DND-41 (cell line): ENCODE measurements around the gene PDE4B.
"Not testable (repeated sequence)": the region's sequence is repeated elsewhere in the genome, so short reads cannot be mapped to it uniquely, and the experiment has no call there.

Experiments used
- ATAC-seq: fragments of 200-7000 bp; cut with Tn5 transposase; 3 replicates; pipeline ENCODE4 v1.9.1; 2021; ENCODE audit warnings: low read depth; ENCODE audit not compliant: insufficient read depth
- DNase-seq: peaks from one replicate; pipeline ENCODE4 v3.0.0-alpha.2; 2020
- H2AFZ ChIP-seq: 2 replicates; pipeline ENCODE4 v1.6.0; 2012; ENCODE audit warnings: low read depth, low read length
- H3K27ac ChIP-seq: 2 replicates; pipeline ENCODE4 v1.5.1; 2012; ENCODE audit warnings: low read length, inconsistent platforms
- H3K27me3 ChIP-seq: fragments of 200-600 bp; sonication (generic); 2 replicates; pipeline ENCODE4 v1.6.0; 2012; ENCODE audit warnings: low read length, mild to moderate bottlenecking, inconsistent platforms; ENCODE audit not compliant: insufficient read depth, poor library complexity
- H3K36me3 ChIP-seq: 2 replicates; pipeline ENCODE4 v1.5.1; 2012; ENCODE audit warnings: low read length, inconsistent platforms; ENCODE audit not compliant: insufficient read depth
- H3K4me1 ChIP-seq: 2 replicates; pipeline ENCODE4 v1.5.1; 2012; ENCODE audit warnings: mild to moderate bottlenecking, low read length; ENCODE audit not compliant: insufficient read depth
- H3K4me2 ChIP-seq: 2 replicates; pipeline ENCODE4 v1.6.0; 2012; ENCODE audit warnings: mild to moderate bottlenecking, moderate library complexity, low read length, inconsistent platforms; ENCODE audit not compliant: insufficient read depth
- H3K4me3 ChIP-seq, 2 experiments: fragments of 200-600 bp in 1 of 2; shearing (Covaris generic) in 1 of 2; 2 replicates each; pipeline ENCODE4 v1.5.1; 2012 to 2016; ENCODE audit warnings: inconsistent platforms in 2 of 2, low read length in 2 of 2, mild to moderate bottlenecking in 2 of 2, low read depth in 1 of 2, moderate library complexity in 1 of 2
- H3K79me2 ChIP-seq: 2 replicates; pipeline ENCODE4 v1.6.0; 2012; ENCODE audit warnings: low read length, inconsistent platforms; ENCODE audit not compliant: insufficient read depth
- H3K9ac ChIP-seq: 2 replicates; pipeline ENCODE4 v1.6.0; 2012; ENCODE audit warnings: low read depth, mild to moderate bottlenecking, inconsistent platforms, low read length, moderate library complexity
- H3K9me3 ChIP-seq: 2 replicates; pipeline ENCODE4 v1.5.1; 2012; ENCODE audit warnings: low read length, moderate library complexity, mild to moderate bottlenecking, inconsistent platforms; ENCODE audit not compliant: insufficient read depth, severe bottlenecking
- H4K20me1 ChIP-seq: 2 replicates; pipeline ENCODE4 v1.6.0; 2012; ENCODE audit warnings: low read length; ENCODE audit not compliant: insufficient read depth
- CTCF ChIP-seq: IDR thresholded peaks from 2 replicates; pipeline ENCODE4 v1.5.1; 2012; ENCODE audit warnings: borderline replicate concordance, low read length, moderate library complexity, mild to moderate bottlenecking; ENCODE audit not compliant: poor library complexity, severe bottlenecking; ENCODE audit errors: extremely low read depth
- EZH2 ChIP-seq: IDR thresholded peaks from 3 replicates; pipeline ENCODE4 v1.6.1; 2012; ENCODE audit warnings: borderline replicate concordance, low read depth, mild to moderate bottlenecking, moderate library complexity, low read length, inconsistent platforms; ENCODE audit not compliant: severe bottlenecking

Gene PDE4B

GRCh38 chr1:65998763-65999583 lies 206.3 kb downstream of the PDE4B start:
- H3K4me1 ChIP-seq: no peaks in the 10 kb centered on the region
- DNase-seq (no peak), ATAC-seq (no peak)
- no peak overlapping the region for H3K4me2 ChIP-seq
- H3K9me3 ChIP-seq: no peaks in the 10 kb centered on the region
- H3K36me3 ChIP-seq: no peaks in the 10 kb centered on the region
- H3K27ac ChIP-seq: no peak overlapping the region
- H4K20me1 ChIP-seq: no peaks in the 10 kb centered on the region
- TF ChIP-seq EZH2 (no peak), CTCF (no peak)
- H3K4me3 ChIP-seq: no peak overlapping the region
- no peaks in the 10 kb centered on the region for H3K27me3 ChIP-seq
- no peaks in the 10 kb centered on the region for H3K79me2 ChIP-seq
- H3K9ac ChIP-seq: no peak overlapping the region
- H2AFZ ChIP-seq: no peak overlapping the region

- DNase-seq (no peak), ATAC-seq (no peak)
- Histone ChIP-seq H3K9ac (no peak overlapping the region), H3K4me2 (no peak overlapping the region), H3K79me2 (no peaks in the 10 kb centered on the region), H3K27me3 (no peaks in the 10 kb centered on the region), H2AFZ (no peak overlapping the region), H3K36me3 (no peaks in the 10 kb centered on the region), H3K4me3 (no peak overlapping the region), H3K9me3 (no peaks in the 10 kb centered on the region), H3K27ac (no peak overlapping the region), H4K20me1 (no peaks in the 10 kb centered on the region), H3K4me1 (no peaks in the 10 kb centered on the region)
- TF ChIP-seq EZH2: no peak
- TF ChIP-seq CTCF: no peak
Observed at GRCh38 chr1:66000033-66000637, 207.4 kb downstream of the PDE4B start.

- ATAC-seq (no peak), DNase-seq (no peak)
- Histone ChIP-seq H2AFZ (no peak overlapping the region), H3K4me1 (no peaks in the 10 kb centered on the region), H3K4me2 (no peak overlapping the region), H3K4me3 (no peak overlapping the region), H3K9ac (no peak overlapping the region), H3K27ac (no peak overlapping the region), H3K36me3 (no peaks in the 10 kb centered on the region), H3K27me3 (no peaks in the 10 kb centered on the region), H4K20me1 (no peaks in the 10 kb centered on the region), H3K9me3 (no peaks in the 10 kb centered on the region), H3K79me2 (no peaks in the 10 kb centered on the region)
- TF ChIP-seq EZH2 (no peak), CTCF (no peak)
Observed at GRCh38 chr1:66003690-66004089, 211.0 kb downstream of the PDE4B start.

GRCh38 chr1:66006534-66006933 lies 213.8 kb downstream of the PDE4B start:
- not testable (repeated sequence) for H2AFZ ChIP-seq, H3K27me3 ChIP-seq, H3K79me2 ChIP-seq, DNase-seq, H3K4me3 ChIP-seq, H3K4me1 ChIP-seq, H3K9me3 ChIP-seq, H3K9ac ChIP-seq, H4K20me1 ChIP-seq, ATAC-seq, H3K4me2 ChIP-seq, H3K27ac ChIP-seq, H3K36me3 ChIP-seq
